Osteocyte (in vitro differentiated cells): ENCODE data around the gene SLC6A15. TPM values are rescaled to one million over a fixed set of nuclear protein-coding genes. Genes with fewer than 3 reads are reported as not detected.

ENCODE experiments used
- DNase-seq: peaks from one replicate; pipeline ENCODE4 v3.0.0; 2021; ENCODE audit warnings: mixed read lengths; ENCODE audit not compliant: unreplicated experiment; ENCODE audit errors: extremely low spot score
- H3K27ac Mint-ChIP-seq: one replicate; pipeline ENCODE4 v1.8.0; 2021; ENCODE audit warnings: mild to moderate bottlenecking, mixed read lengths; ENCODE audit not compliant: unreplicated experiment
- H3K27me3 Mint-ChIP-seq: one replicate; pipeline ENCODE4 v1.8.0; 2021; ENCODE audit warnings: mixed read lengths; ENCODE audit not compliant: unreplicated experiment
- H3K36me3 Mint-ChIP-seq: one replicate; pipeline ENCODE4 v1.8.0; 2021; ENCODE audit warnings: mixed read lengths; ENCODE audit not compliant: unreplicated experiment
- H3K4me1 Mint-ChIP-seq: one replicate; pipeline ENCODE4 v1.8.0; 2021; ENCODE audit warnings: mixed read lengths; ENCODE audit not compliant: unreplicated experiment
- H3K4me3 Mint-ChIP-seq: one replicate; pipeline ENCODE4 v1.8.0; 2021; ENCODE audit warnings: mild to moderate bottlenecking, moderate library complexity, mixed read lengths; ENCODE audit not compliant: unreplicated experiment
- H3K9me3 Mint-ChIP-seq: one replicate; pipeline ENCODE4 v1.8.0; 2021; ENCODE audit warnings: mixed read lengths; ENCODE audit not compliant: unreplicated experiment
- total RNA-seq: library from RNA; stranded (reverse); gene quantifications from 2 replicates; pipeline ENCODE4 v1.2.1, GENCODE V29; 2021
- TF ChIP-seq, protein P1 (sequence below): fragments of 200-600 bp; sonication (generic); IDR thresholded peaks from 2 replicates; pipeline ENCODE4 v1.5.0; 2021; ENCODE audit warnings: antibody characterized with exemption, mild to moderate bottlenecking, moderate library complexity

The SLC6A15 gene
- total RNA-seq, 1 donor from 2014 or later: not detected

DNA sequence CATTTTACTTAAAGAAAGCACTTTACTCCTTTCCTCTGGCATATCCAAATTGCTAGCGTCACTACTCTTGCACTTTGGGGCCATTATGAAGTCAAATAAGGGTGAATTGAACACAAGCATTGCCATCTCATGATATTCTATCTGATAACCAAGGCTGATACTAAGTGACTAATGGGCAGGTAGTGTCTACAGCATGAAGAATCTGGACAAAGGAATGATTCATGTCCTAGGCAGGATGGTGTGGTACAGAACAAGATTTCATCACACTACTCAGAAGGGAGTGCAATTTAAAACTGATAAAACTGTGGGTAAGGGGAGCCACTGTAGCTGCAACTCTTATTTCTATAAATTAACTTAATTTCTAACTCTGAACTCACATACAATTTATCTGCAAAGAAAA lies 7.7 kb upstream of the SLC6A15 start:
- H3K4me1 Mint-ChIP-seq: no peaks in the 10 kb centered on the region
- TF ChIP-seq, protein P1, sequence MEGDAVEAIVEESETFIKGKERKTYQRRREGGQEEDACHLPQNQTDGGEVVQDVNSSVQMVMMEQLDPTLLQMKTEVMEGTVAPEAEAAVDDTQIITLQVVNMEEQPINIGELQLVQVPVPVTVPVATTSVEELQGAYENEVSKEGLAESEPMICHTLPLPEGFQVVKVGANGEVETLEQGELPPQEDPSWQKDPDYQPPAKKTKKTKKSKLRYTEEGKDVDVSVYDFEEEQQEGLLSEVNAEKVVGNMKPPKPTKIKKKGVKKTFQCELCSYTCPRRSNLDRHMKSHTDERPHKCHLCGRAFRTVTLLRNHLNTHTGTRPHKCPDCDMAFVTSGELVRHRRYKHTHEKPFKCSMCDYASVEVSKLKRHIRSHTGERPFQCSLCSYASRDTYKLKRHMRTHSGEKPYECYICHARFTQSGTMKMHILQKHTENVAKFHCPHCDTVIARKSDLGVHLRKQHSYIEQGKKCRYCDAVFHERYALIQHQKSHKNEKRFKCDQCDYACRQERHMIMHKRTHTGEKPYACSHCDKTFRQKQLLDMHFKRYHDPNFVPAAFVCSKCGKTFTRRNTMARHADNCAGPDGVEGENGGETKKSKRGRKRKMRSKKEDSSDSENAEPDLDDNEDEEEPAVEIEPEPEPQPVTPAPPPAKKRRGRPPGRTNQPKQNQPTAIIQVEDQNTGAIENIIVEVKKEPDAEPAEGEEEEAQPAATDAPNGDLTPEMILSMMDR: no peak
- no peak overlapping the region for H3K4me3 Mint-ChIP-seq
- no peaks in the 10 kb centered on the region for H3K9me3 Mint-ChIP-seq
- no peak for DNase-seq
- H3K27me3 Mint-ChIP-seq: peaks cover 22% of the 10 kb centered on the region
- H3K36me3 Mint-ChIP-seq: no peaks in the 10 kb centered on the region
- no peak overlapping the region for H3K27ac Mint-ChIP-seq

DNA sequence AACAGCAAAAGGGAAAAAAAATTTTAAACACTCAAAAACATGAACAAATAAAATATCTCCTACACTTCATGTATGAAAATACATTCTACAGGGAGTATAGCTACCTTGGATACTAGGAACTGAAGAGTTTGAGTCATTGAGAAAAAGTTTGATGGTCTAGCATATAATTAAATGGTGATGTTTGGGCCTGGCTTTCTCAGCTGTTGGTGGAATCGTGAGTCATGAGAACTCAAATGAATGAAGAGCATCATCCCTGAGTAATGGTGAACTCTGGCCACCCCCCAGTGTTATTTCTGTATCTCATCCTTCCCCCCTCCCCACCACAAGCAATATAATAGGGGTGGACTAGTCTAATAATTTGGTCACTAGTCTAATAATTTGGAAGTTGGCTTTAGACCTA lies 6.7 kb upstream of the SLC6A15 start:
- Mint-ChIP-seq H3K4me3 (no peak overlapping the region), H3K4me1 (no peaks in the 10 kb centered on the region), H3K27ac (no peak overlapping the region), H3K36me3 (no peaks in the 10 kb centered on the region), H3K9me3 (no peaks in the 10 kb centered on the region), H3K27me3 (peaks cover 23% of the 10 kb centered on the region)
- TF ChIP-seq, protein P1: no peak
- no peak for DNase-seq

DNA sequence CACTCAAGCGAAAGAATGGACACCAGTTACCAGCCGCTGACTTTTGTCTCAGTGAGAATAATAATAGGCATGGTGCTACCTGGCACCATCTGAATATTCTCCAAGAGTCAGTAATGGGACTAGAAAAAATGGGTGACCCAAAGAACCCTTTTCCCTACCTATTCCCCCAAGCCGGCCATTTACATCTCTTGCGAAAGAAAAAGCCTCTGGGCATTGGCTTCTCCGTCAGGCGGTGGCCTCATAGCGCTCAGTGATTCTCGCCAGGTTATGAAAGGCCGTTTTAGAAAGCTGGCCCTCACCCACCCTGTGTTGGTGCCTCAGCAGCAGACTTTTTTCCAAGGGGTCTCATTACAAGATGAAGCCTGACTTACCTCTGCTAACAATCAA lies 523 bp upstream of the SLC6A15 start:
- peaks cover 66% of the 10 kb centered on the region for H3K27me3 Mint-ChIP-seq
- DNase-seq: no peak
- peaks cover 22% of the 10 kb centered on the region for H3K4me1 Mint-ChIP-seq
- TF ChIP-seq, protein P1: no peak
- H3K36me3 Mint-ChIP-seq: no peaks in the 10 kb centered on the region
- no peak overlapping the region for H3K27ac Mint-ChIP-seq
- peak overlapping the region; percentile 71 for H3K4me3 Mint-ChIP-seq
- no peaks in the 10 kb centered on the region for H3K9me3 Mint-ChIP-seq

DNA sequence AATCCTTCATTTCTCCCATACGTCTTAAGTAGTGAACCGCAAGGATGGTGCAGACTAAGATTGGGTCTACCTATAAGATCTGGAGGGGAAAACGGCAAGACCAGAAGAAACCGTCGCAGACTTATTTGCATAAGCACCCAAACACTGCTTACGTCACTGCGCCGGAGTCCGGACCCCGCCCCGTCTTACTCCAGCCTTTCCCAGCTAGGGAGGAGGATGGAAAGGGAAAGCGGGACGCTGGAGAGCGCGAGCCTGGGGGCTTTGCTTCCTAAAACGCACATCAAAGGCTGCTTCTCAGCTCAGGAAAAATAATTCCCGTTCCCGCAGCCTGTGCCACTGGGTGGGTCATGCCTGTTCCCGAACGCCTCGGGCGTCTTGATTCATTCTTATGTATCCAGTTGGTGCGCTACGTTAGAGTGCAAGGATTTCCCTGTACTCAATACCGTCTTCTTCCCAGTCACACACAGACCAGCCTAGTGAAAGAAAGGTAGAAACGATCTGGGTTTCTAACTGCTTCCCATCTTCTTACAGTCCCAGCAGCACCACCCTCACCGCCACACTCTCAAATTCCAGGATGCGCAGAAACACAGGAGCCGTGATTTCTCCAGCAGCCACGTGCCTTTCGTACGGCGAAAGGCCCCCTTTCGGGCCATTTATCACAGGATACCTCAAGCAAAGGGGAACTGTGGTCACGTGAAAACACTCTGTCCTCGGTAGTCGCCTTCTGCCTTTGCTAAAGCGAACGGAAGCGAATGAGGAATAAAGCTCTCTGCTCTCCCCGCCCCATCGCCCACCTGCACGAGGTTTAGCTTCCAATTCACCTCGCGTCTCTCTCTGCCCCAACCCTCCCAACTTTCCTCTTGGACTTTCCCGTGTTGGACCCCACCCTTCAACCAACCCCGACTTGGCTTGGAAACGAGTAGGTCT lies 1.1 kb downstream of the SLC6A15 start:
- no peaks in the 10 kb centered on the region for H3K36me3 Mint-ChIP-seq
- peak overlapping the region; percentile 76 for H3K4me3 Mint-ChIP-seq
- DNase-seq: no peak
- no peaks in the 10 kb centered on the region for H3K9me3 Mint-ChIP-seq
- peaks cover 73% of the 10 kb centered on the region for H3K27me3 Mint-ChIP-seq
- H3K27ac Mint-ChIP-seq: no peak overlapping the region
- H3K4me1 Mint-ChIP-seq: peaks cover 22% of the 10 kb centered on the region
- TF ChIP-seq, protein P1: no peak

DNA sequence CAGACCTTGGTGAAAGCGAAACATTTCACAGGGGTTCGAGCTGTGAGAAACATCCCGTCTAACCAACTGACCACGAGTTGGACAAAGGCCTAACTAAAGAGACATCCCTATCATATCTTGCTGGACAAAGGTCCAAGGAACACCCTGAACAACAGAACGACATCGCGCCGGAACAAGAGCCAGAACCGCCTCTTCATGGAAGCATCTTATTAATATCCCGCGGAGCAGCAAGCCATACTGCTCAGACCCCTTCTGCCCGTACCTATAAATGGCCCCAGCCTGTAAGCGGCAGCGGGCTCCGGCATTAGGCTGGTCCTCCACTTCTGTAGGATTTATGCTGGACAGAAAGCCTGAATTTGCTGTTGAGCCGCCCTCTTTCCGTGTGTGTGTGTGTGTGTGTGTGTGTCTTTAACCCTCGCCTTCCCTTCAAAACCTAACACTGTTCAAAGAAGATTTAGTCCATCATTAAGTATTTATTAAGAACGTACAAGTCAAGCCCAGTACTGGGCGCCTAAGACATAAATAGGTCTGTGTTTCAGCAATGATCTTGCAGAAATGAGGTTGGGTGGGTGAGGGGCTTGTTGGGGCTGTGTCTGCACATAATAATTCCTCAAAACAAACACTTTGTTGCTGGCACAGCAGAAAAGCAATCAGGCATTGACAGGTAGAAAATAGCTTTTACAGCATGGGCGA lies 1.9 kb downstream of the SLC6A15 start:
- H3K4me3 Mint-ChIP-seq: peak overlapping the region; percentile 76
- H3K4me1 Mint-ChIP-seq: peaks cover 22% of the 10 kb centered on the region
- H3K9me3 Mint-ChIP-seq: no peaks in the 10 kb centered on the region
- H3K36me3 Mint-ChIP-seq: no peaks in the 10 kb centered on the region
- H3K27me3 Mint-ChIP-seq: peaks cover 74% of the 10 kb centered on the region
- no peak for DNase-seq
- no peak overlapping the region for H3K27ac Mint-ChIP-seq
- TF ChIP-seq, protein P1: no peak
